ENCODE measurements around the gene TRNAU1AP.

Gene TRNAU1AP

DNA sequence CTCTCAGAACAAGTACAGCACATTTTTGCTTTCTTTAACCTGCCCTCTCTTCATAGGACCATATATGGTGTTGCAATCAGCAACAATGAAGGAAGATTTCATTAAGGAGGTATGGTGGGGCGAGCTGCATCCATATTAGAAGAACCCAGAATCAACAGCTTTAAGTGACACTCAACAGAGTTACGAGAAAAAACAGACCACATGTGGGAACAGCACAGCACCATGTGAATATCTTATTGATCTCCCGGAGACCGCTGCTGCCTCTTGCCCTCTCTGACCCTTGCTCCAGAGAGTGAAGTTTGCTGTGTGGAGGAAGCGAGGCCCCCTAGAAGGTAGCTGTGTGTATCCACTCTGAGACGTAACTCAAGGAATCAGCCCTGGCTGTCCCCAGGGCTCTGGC is 52.1 kb downstream of the TRNAU1AP start:
- DNase-seq (ENCODE audit: low spot score) = no peak

DNA sequence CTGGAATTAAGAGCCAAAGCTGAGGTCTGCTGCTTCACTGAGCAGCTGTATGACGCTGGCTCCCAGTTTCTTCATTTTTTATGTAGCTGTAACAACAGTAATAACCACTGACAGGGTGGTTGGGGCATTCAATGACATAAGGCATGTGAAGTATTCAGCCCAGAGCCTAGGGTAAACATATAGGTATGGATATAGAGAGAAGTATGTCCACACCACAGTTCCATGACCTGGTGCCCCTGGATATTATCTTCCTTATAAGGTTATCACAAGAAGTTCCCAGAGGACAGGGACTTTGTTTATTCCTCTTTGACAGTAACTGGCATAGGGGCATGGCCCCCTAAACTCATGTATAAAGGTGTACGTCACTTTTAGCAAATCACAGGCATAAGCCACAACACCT is 53.9 kb downstream of the TRNAU1AP start:
- no peak for DNase-seq (ENCODE audit: low spot score)

DNA sequence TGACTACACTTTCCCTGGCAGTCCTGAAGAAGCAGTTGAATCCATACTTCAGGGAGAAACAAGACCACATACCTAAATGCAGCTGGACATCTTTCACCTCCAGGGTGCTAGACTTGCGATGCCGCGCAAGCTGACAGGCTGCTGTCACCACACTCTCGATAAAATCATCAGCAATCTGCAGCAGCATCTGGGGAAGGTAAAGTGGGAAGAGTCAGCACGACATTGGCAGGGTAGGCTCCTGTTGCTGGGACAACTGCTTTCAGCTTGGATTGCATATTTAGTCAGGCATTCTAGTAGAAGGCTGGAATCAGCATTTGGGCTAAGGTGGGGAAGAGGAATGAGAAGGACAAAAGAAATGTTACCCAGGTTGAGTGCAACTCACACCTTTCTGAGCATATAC is 60.3 kb downstream of the TRNAU1AP start:
- DNase-seq (ENCODE audit: low spot score) = no peak

Measured in CD4-positive, alpha-beta T cell treated with Interleukin-15 for 4 hours (primary cell).